HepG2 (cell line): ENCODE measurements around the gene FGGY. TPM values are rescaled to one million over a fixed set of nuclear protein-coding genes. Genes with fewer than 3 reads are reported as not detected.

Experiments
- ATAC-seq: fragments of 200-7000 bp; cut with Tn5 transposase; 3 replicates; pipeline ENCODE4 v1.9.1; 2020; ENCODE audit warnings: mild to moderate bottlenecking, moderate library complexity
- BruUV-seq: library from RNA; stranded (reverse); fragments of 400-500 nt; replicated peaks from 2 replicates; lab custom pipeline; 2021; lab: Mats Ljungman, UMichigan
- CTCF ChIA-PET: fragments of 300-600 bp; formaldehyde crosslinking; extraction: SDS; loops from one replicate; lab custom pipeline; 2021; ENCODE audit warnings: low total read pairs, inconsistent platforms, low intra/inter-chr PET ratio; lab: Yijun Ruan, JAX
- POLR2A ChIA-PET: fragments of 350-600 bp; sonication (Branson Sonifier 250); formaldehyde crosslinking; loops from one replicate; lab custom pipeline; 2020; ENCODE audit warnings: antibody characterized with exemption, inconsistent platforms; lab: Yijun Ruan, JAX
- DNase-seq: peaks from one replicate; pipeline ENCODE4 v3.0.0-alpha.2; 2015; ENCODE audit warnings: low spot score
- FAIRE-seq: peaks from 3 replicates; lab custom pipeline; 2011; peaks lifted over from hg19 to GRCh38; lab: Jason Lieb, UNC
- H2AFZ ChIP-seq: one replicate; pipeline ENCODE4 v1.6.1; 2011; ENCODE audit warnings: low read length, inconsistent platforms
- H3K27ac ChIP-seq: fragments of 300-600 bp; 3 replicates; pipeline ENCODE4 v1.8.0; 2011; ENCODE audit warnings: mixed run types, mild to moderate bottlenecking, mixed read lengths, low read length, inconsistent platforms; ENCODE audit not compliant: insufficient read depth; ENCODE audit errors: extremely low read length
- H3K27me3 ChIP-seq, 2 experiments: fragments of 200-600 bp in 1 of 2; 2 replicates in 1 of 2; 3 replicates in 1 of 2; pipeline versions ENCODE4 v1.6.0 to v1.8.0; 2011; ENCODE audit warnings: low read length in 2 of 2, mild to moderate bottlenecking in 2 of 2, moderate library complexity in 2 of 2, inconsistent platforms in 1 of 2; ENCODE audit not compliant: insufficient read depth in 2 of 2, control insufficient read depth in 1 of 2
- H3K36me3 ChIP-seq, 2 experiments: fragments of 200-600 bp in 1 of 2; replicated peaks in 1 of 2; 2 replicates in 1 of 2; 3 replicates in 1 of 2; pipeline versions ENCODE4 v1.5.1 to v1.8.0; 2011; ENCODE audit warnings: low read length in 2 of 2, inconsistent platforms in 1 of 2; ENCODE audit not compliant: insufficient read depth in 2 of 2, control insufficient read depth in 1 of 2
- H3K4me1 ChIP-seq: 2 replicates; pipeline ENCODE4 v1.5.1; 2012; ENCODE audit warnings: low read length, inconsistent platforms; ENCODE audit not compliant: insufficient read depth
- H3K4me2 ChIP-seq: 2 replicates; pipeline ENCODE4 v1.6.0; 2011; ENCODE audit warnings: low read depth, low read length, inconsistent platforms
- H3K4me3 ChIP-seq, 3 experiments: fragments of 200-600 bp in 1 of 3; sonication (generic), shearing (Covaris generic) in 1 of 3; replicated peaks in 1 of 3; 2 replicates each; pipeline ENCODE4 v1.5.1; 2011 to 2016; ENCODE audit warnings: low read length in 3 of 3, inconsistent platforms in 2 of 3, low read depth in 2 of 3, mild to moderate bottlenecking in 2 of 3, control low read depth in 1 of 3, mixed read lengths in 1 of 3; ENCODE audit not compliant: insufficient read depth in 1 of 3
- H3K79me2 ChIP-seq: one replicate; pipeline ENCODE4 v1.6.1; 2011; ENCODE audit warnings: low read length, inconsistent platforms; ENCODE audit not compliant: insufficient read depth
- H3K9ac ChIP-seq: 2 replicates; pipeline ENCODE4 v1.6.0; 2011; ENCODE audit warnings: mild to moderate bottlenecking, low read depth, low read length, inconsistent platforms; ENCODE audit not compliant: insufficient read depth
- H3K9me3 ChIP-seq: 2 replicates; pipeline ENCODE4 v1.5.1; 2012; ENCODE audit warnings: mild to moderate bottlenecking, low read length
- H4K20me1 ChIP-seq: 2 replicates; pipeline ENCODE4 v1.6.0; 2011; ENCODE audit warnings: inconsistent platforms, mild to moderate bottlenecking, low read length, moderate library complexity; ENCODE audit not compliant: insufficient read depth
- CENPT ChIP-seq: sonication (generic); formaldehyde crosslinking; IDR thresholded peaks from 2 replicates; pipeline ENCODE4 v1.8.0; 2022; ENCODE audit warnings: low read depth, mild to moderate bottlenecking, moderate library complexity, missing genetic modification reagents
- ETS1 ChIP-seq: sonication (generic); formaldehyde crosslinking; IDR thresholded peaks from 2 replicates; pipeline ENCODE4 v1.4.0; 2020; ENCODE audit warnings: missing genetic modification reagents
- HINFP ChIP-seq: sonication (generic); formaldehyde crosslinking; IDR thresholded peaks from 2 replicates; pipeline ENCODE4 v1.4.0; 2020; ENCODE audit warnings: low read depth, mild to moderate bottlenecking, missing genetic modification reagents
- HMGA1 ChIP-seq: sonication (generic); formaldehyde crosslinking; conservative IDR thresholded peaks from 2 replicates; pipeline ENCODE4 v1.4.0; 2020; ENCODE audit warnings: missing genetic modification reagents
- KLF15 ChIP-seq: sonication (generic); formaldehyde crosslinking; IDR thresholded peaks from 2 replicates; pipeline ENCODE4 v1.8.1; 2023; ENCODE audit warnings: borderline replicate concordance, mild to moderate bottlenecking, inconsistent platforms, missing genetic modification reagents, mixed read lengths
- MYC ChIP-seq: sonication (generic); formaldehyde crosslinking; IDR thresholded peaks from 2 replicates; pipeline ENCODE4 v1.9.0; 2021; ENCODE audit warnings: missing genetic modification reagents, borderline replicate concordance
- PRMT3 ChIP-seq: sonication (generic); formaldehyde crosslinking; IDR thresholded peaks from 2 replicates; pipeline ENCODE4 v1.8.1; 2022; ENCODE audit warnings: low read depth, mild to moderate bottlenecking, moderate library complexity, missing genetic modification reagents, borderline replicate concordance
- THAP11 ChIP-seq: IDR thresholded peaks from 2 replicates; pipeline ENCODE4 v1.6.1; 2016; ENCODE audit warnings: missing biosample characterization, missing genetic modification reagents
- ZHX2 ChIP-seq, 2 experiments: sonication (generic) in 1 of 2; formaldehyde crosslinking in 1 of 2; IDR thresholded peaks; 2 replicates each; pipeline versions ENCODE4 v1.6.1 to v1.9.0; 2014 to 2022; ENCODE audit warnings: antibody characterized with exemption in 1 of 2, borderline replicate concordance in 1 of 2, inconsistent platforms in 1 of 2, low read depth in 1 of 2, missing genetic modification reagents in 1 of 2
- ZNF564 ChIP-seq: sonication (generic); formaldehyde crosslinking; IDR thresholded peaks from 2 replicates; pipeline ENCODE4 v1.8.1; 2023; ENCODE audit warnings: mild to moderate bottlenecking, missing genetic modification reagents
- ZNF710 ChIP-seq: sonication (generic); formaldehyde crosslinking; IDR thresholded peaks from 2 replicates; pipeline ENCODE4 v1.5.0; 2020; ENCODE audit warnings: mild to moderate bottlenecking, missing genetic modification reagents, borderline replicate concordance
- in situ Hi-C: cut with HindIII; loops from 2 replicates; pipeline ENCODE4 v1.10.0; 2017; ENCODE audit warnings: low pct_unique_long_range_greater_than_20kb; ENCODE audit not compliant: extremely low pct_ligation_motif_present
- intact Hi-C: fragments of 100-400 bp; cut with micrococcal nuclease; formaldehyde crosslinking; loops from one replicate; pipeline ENCODE4 v1.10.0; 2022; ENCODE audit not compliant: unreplicated experiment
- polyA plus RNA-seq, 8 experiments: library from polyadenylated mRNA; depleted of rRNA in 3 of 8; stranded (reverse) in 7 of 8; unstranded in 1 of 8; fragments of >200 nt; fragmentation: Illumina TruSeq in 4 of 8; extraction: Trizol in 4 of 8; gene quantifications; 2 replicates each; pipeline versions ENCODE4 v1.2.1 to v1.2.3, GENCODE V29; 2011 to 2016; ENCODE audit warnings: low read depth in 4 of 8, missing spikeins in 1 of 8, mixed read lengths in 1 of 8; ENCODE audit not compliant: insufficient read depth in 1 of 8
- total RNA-seq, 5 experiments: library from RNA; depleted of rRNA; stranded (reverse); fragments of >200 nt; fragmentation: Illumina TruSeq; extraction: Trizol; gene quantifications; 2 replicates each; pipeline ENCODE4 v1.2.3, GENCODE V29; 2016; ENCODE audit warnings: low read depth in 1 of 5

The FGGY gene
- total and polyA plus RNA-seq, 2 of the 13 experiments (the other 11 are each of a cell fraction or from before 2014, with no cell fraction given) = 15.7 to 27.5 TPM

GRCh38 chr1:59788825-59789224, 491.9 kb downstream of the FGGY start (continued):
- no peak for TF ChIP-seq ZHX2 (IDR thresholded peaks at IDR 0.05; ENCODE audit: low read depth)
- TF ChIP-seq ZHX2 (CRISPR knock-in tag; IDR thresholded peaks at IDR 0.05; ENCODE audit: borderline replicate concordance) = no peak

GRCh38 chr1:59798600-59798999, 501.7 kb downstream of the FGGY start:
- FAIRE-seq (no peak), DNase-seq (no peak), ATAC-seq (no peak)
- Histone ChIP-seq H3K36me3 (no peaks in the 10 kb centered on the region), H3K9ac (no peak overlapping the region), H3K4me2 (no peak overlapping the region), H3K79me2 (no peaks in the 10 kb centered on the region), H3K27ac (no peak overlapping the region), H3K4me3 (no peak overlapping the region), H3K4me1 (peaks cover 4% of the 10 kb centered on the region; the same call in 1 of the 2 replicates), H4K20me1 (no peaks in the 10 kb centered on the region), H3K27me3 (no peaks in the 10 kb centered on the region), H2AFZ (no peak overlapping the region), H3K9me3 (no peaks in the 10 kb centered on the region)
- CTCF ChIA-PET = no interaction called here
- in situ Hi-C loops (no loop called here), intact Hi-C loops (no loop called here)
- TF ChIP-seq PRMT3 (CRISPR knock-in tag) (no peak), MYC (CRISPR knock-in tag) (no peak), CENPT (CRISPR knock-in tag) (no peak), THAP11 (CRISPR knock-in tag) (no peak), ETS1 (CRISPR knock-in tag) (no peak), HMGA1 (CRISPR knock-in tag) (no peak), ZNF710 (CRISPR knock-in tag) (no peak), HINFP (CRISPR knock-in tag) (no peak), KLF15 (CRISPR knock-in tag) (no peak), ZNF564 (CRISPR knock-in tag) (no peak)
- BruUV-seq = no TSS peak
- POLR2A ChIA-PET = no interaction called here
